Activated naive CD8-positive, alpha-beta T cell treated with anti-CD3 and anti-CD28 coated beads, Interleukin-2, amount 50 U/mL, for 16 hours (primary cell): ENCODE results near the gene LRRC27.
A peak's percentile ranks its signal among the peaks of the same experiment; 100 is the strongest.
"Not testable (repeated sequence)": the region's sequence is repeated elsewhere in the genome, so short reads cannot be mapped to it uniquely, and the experiment has no call there.

Experiments
- DNase-seq: peaks from one replicate; pipeline ENCODE4 v3.0.0-alpha.2; 2020; ENCODE audit warnings: low read depth, low spot score

The LRRC27 gene

DNA sequence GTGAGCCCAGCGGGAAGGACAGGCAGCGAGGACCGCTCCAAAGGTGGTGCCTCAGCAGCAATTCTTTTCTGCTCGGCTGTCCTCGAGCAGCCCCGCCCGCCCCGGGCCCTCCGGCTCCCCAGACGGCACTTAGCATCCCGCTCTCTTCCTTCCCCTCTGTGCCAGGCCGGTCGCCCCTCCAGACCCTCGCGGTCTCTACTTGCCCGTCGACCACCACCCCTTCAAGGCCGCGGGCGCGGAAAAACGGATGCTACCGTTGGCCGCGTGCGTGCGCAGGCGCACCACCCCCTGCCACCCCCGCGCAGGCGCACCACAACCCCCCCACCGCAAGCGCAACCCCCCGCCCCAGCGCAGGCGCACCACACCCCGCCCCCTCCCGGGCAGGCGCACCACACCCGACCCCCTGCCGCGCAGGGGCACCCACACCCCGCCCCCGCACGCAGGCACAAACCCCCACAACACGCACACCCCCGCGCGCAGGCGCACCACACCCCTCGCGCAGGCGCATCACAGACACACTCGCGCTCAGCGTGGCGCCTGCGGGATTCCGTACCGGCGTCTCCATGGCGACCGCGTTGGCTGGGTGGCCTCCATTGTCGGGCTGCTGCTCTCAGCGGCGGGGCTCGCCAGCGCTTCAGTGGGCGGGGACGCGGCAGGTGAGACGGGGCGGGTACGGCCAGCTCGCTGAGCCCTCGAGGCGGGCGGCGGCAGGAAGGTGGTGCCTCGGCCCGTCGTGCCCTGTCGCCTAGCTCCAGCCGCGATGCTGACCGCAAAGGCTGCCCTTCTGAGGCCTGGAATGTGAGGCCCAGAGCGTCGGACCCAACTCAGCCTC, at the start of gene LRRC27:
Gene LRRC27, plus strand, starts transcription at position 593 of the 832 bp plus-strand sequence. CDS start 1,332 bp downstream, outside the sequence.
- peak; percentile 97 for DNase-seq

DNA sequence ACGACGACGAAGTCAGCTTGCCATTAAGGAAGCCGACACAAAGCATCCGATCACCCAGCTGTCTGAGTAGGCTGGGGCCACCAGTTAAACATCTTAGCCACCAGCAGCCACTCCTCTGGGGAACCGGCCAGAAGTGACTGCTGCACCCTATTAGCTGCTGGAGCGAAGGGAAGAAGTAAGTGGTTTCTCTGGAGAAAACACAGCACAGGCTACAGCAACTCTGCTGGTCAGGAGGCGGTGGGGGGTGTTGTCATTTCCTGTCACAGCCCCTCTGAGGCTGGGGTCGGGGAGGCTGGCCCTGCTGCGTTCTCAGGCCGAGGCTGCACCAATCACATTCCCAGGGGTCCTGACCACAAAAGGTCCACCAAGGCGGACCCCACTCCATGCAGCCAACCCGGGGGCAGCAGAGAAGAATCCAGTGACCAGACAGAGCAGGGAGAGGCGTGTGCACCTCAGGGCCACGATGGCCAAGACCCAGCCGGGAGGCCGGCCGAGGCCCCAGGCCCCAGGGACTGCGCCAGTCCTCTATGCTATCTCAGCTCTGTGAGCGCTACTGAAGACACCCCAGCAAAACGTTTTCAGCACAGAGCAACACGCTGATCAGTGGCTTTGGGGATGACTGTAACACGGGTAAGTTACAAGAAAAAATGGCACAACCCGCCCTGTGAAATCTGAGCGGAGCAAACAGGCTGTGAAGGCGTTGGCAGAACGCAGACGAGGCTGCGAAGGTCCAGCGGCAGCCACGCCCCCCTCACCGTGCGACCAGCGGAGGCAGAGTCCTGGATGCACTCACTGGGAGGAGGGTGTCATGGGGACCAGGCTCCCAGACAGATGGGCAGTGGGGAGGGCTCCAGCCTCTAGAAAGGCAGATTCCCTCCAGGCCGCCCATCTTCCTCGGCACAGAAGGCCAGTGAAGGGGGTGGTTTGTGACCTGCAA, 49.1 kb upstream of the LRRC27 start:
- DNase-seq = no peak

DNA sequence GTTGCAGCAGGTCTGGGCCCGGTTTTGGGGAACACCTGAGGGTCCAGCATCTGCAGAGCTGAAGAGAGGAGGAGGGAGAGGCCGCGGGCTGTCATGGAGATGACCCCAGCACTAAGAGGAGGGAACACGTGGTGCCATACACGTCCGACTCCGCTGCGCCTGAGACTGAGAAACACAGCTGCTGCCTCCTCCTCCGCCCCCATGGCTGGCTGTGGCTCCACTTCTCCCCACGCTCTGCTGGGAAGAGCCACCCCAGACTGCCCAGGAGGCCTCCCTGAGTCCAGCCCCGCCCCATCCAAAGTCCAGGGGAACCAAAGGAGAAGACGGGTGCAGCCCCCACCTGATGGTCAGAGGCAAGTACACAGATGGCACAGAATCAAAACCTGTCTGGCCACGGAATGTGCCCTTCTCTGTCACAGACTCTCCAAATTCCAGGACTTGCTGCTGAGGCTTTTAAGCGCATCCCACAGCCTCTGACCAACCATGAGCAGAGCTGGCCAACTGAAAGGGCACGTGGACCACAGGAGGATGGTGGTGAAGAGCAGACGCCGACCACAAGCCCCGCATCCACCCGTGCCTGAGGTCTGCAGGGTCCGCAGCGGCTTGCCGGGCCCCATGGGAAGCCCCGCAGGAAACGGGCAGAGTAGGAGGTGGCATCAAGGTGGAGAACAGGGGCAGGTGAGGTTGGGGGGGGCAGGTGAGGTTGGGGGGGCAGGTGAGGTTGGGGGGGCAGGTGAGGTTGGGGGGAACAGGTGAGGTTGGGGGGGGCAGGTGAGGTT, 48.2 kb upstream of the LRRC27 start:
- no peak for DNase-seq

DNA sequence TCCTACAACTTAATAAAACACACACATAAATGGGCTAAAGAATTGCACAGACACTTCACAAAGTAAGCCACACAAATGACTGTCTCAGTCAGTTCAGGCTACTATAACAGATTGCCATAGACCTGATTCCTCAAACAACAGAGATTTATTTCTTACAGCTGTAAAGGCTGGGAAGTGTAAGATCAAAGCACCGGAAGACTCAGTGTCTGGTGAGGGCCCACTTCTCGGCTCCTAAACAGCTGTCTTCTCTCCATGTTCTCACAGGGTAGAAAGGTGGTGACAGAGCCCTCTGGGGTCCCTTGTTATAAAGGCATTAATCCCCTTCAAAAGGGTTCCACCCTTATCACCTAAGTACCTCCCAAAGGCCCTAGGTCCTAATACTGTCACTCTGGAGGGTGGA, 42.6 kb upstream of the LRRC27 start:
- no peak for DNase-seq

DNA sequence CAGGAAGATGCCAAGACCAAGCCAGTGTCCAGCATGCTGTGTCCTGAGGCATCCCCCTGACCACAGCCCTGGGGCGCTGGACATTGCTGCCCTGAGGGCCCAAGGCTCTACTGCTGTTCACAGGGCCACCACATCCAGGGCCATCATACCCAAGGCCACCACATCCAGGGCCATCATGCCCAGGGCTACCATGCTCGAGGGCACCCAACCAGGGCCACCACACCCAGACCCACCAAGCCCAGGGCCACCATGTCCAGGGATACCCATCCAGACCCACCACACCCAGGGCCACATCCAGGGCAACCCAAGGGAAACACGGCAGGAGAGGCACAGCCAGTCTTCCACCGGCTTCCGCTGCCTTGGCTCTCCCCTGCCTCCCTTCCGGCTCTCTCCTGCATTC, 41.4 kb upstream of the LRRC27 start:
- DNase-seq = no peak

DNA sequence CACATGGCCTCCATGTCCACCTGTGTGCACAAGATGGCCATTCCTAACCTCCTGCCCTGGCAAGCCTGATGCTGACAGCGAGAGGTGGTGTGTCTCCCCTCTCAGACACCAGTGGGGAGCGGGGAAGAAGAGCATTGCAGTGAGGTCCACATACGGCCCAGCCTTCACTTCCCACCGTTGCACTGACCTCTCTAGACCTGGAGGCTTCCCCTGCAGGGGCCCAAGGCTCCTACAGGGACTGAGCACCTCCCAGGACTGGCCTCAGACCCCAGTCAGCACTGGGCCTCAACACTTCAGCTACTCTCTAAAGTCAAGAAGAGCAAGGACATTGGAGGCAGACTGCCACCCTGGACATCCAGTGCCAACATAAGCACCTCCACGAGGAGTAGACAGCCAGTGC, 40.2 kb upstream of the LRRC27 start:
- no peak for DNase-seq

DNA sequence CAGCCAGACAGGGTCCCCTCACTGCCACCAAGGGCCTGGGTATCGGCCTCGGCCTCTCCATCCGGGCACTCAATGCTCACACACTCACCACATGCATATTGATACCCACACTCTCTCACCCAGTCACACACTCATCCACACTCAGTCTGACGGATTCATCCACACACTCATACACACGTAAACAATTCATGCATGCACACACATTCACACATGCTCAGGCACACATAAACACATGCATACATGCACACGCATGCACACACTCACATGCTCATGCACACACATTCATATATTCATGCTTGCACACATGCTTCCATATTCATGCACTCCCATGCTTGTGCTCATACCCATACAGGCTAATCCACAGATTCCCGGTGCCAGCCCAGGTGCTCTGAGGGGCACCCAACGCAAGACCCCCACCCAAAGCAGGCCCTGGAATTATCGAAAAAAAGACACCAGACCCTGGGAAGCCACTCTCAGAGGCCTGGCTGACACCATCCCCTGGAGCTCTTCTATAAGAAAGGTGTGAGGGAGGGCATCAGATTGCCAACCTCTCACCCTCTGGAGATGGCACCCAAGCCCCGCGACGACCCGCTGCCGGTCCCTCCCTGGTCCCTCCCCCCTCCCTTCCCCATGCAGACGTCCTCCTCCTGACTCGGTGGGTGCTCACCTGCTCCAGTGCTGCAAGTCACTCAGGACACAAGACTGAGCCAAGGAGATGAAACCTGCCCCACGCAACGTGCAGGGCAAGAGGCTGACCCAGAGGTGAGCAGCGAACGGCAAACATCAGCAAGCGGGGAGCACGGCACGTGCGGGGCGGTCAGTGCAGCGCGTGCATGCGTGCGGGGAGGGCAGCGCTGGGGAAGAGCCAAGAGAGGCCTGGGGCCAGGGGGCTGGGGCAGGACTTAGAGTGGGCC, 39.4 kb upstream of the LRRC27 start:
- DNase-seq = no peak

DNA sequence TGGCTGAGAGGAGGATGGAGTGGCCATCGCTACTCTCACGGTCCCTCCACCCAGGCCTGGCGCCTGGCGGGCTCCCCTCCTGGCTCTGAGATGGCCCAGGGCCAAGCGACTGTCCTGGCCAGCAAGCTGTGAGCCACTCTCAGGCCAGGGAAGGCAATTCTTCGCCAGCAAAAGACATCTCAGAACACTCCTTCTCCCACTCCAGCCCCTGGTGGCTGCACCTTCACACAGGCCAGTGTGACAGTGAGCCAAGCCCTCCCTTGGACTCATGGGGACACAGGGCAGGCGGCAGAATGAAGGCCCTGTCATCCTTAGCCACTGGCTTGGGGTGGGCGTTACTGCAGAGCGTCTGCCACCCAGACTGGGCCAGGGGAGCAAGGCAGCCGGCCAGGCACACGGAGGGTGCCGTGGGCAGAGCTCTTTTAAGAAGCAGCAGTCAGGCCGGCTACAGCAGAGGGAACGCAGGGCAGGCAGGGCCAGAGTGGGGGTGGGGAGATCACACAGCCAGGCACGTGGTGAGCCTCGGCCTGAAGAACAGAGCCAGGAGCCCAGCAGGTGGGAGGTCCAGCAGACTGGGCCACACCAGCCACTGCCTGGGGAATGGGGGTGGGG, 38.7 kb upstream of the LRRC27 start:
- DNase-seq = no peak

DNA sequence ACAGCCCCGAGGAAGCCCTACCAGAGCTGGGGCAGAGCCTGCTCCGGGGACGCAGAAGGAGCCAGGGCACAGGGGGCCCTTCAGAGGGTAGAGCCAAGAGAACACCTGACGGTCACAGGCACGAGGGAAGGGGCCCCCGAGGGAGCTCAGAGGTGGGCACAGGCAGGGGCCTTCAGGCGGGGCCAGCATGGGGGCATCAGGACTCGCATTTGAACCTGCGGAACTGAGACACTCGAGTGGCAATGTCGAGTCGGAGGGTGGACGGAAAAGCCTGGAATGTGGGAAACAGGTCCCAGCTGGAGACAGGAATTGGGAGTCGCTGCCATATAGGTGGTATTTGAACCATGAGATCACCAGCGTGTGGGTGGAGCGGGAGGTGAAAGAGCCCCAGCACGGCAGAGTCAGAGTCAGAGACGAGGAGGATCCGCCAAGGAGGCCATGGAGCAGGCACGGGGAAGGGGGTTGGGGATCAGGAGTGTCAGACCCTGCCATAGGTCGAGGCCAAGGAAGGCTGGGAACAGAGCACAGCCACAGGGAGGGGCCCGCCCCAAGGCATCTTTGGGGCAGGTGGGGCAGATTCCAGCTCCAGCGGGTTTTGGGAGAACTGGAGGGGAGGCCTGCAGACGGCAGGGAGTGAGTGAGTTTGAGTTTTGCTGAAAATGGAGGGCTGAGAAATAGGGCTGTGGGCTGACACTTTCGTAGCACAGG, 38.0 kb upstream of the LRRC27 start:
- DNase-seq = no peak

DNA sequence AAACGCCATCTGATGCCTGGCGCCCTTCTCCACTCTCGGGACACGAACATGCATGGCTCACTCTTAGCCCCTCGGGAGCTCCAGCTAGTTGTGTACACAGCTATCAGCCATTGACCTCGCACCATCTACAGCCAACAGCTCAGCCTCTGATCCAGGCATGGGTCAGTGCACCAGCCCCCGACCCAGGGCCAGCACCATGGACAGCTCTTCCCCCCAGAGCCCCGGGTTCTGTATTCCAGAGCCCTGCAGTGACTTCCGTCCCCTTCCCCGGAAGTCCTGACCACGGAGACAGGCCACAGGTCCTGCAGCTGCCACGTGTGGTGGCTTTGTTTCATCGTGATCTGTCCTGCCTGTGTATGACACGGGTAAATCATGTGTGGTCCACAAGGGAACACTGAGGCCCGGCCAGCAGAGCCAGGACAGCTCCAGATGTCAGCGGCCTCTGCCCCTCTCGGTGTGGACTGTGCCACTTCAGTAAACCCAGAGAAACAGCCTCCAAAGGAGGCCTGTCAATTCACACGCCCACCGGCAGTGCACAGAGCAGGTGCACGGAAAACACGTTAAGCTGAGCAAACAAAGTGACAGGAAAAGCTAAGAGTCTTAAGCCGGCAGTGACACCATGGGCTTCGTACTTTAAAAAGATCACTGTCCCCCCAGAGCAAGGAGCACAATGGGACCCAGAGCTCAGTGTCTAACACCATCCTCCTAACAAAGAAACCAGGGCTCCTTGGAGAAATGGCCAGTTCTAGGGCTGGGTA, 37.3 kb upstream of the LRRC27 start:
- DNase-seq = no peak

DNA sequence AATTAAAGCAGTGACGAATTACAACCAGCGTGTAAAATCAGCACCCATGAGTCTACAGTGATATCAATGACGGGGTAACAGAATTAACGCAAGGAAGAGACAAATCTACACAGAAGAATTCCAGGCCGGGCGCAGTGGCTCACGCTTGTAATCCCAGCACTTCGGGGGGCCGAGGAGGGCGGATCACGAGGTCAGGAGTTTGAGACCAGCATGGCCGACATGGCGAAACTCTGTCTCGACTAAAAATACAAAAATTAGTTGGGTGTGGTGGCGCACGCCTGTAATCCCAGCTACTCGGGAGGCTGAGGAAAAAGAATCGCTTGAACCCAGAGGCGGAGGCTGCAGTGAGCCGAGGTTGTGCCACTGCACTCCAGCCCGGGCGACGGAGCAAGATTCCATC, 36.5 kb upstream of the LRRC27 start:
- not testable (repeated sequence) for DNase-seq

DNA sequence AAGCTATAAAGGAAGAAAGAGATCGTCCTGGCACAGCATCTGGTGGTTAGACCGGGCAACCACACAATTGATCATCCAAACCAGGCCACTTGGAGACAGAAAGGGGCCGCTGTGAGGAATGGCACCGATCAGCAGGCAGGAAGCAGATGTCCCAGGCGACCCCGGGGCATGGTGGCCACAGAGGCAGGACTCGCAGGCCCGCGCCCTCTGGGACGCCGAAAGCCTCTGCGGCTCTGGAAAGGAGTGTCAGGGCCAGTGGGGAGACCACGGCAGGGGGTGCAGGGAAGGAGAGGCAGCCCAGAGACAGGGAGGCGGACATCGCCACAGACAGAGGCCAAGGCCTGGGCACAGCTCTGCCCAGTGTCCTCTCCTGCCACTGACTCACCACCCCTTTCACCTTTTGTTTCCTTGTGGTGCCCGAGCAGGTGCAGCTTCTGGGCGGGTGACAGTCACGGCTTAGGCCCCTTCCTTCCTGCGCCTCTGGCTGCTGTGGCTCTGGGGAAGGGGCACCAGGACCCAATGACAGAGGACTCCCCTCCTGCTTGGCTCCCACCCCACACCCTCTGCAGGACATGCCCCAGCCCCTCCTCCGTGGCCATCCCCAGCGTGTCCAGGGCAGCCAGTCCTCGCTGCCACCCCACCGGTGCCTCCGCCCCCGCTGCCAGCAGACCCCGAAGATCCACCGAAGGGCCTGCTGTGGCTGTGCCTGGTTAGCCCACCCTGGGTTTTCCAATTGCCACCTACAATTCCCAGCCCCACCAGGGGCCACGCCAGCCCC, 35.1 kb upstream of the LRRC27 start:
- no peak for DNase-seq

DNA sequence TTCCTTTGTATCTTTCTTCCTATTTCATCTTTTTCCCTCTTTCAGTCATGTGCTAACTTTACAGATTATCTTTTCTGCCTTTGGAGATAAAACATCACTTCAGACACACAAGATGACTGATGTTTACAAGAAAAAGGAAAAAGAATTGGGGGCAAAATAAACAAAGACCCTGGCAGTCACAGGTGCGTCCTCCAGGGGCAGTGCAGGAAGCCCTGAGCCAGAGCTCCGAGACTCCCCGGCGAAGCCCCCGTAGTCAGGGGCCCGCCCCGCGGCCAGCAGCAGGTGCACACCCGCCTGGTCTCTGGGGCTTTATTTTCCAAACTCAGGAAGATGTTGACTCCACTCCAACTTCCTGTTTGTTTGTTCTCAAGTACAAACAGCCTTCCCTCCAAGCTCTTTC, 34.5 kb upstream of the LRRC27 start:
- DNase-seq = no peak

DNA sequence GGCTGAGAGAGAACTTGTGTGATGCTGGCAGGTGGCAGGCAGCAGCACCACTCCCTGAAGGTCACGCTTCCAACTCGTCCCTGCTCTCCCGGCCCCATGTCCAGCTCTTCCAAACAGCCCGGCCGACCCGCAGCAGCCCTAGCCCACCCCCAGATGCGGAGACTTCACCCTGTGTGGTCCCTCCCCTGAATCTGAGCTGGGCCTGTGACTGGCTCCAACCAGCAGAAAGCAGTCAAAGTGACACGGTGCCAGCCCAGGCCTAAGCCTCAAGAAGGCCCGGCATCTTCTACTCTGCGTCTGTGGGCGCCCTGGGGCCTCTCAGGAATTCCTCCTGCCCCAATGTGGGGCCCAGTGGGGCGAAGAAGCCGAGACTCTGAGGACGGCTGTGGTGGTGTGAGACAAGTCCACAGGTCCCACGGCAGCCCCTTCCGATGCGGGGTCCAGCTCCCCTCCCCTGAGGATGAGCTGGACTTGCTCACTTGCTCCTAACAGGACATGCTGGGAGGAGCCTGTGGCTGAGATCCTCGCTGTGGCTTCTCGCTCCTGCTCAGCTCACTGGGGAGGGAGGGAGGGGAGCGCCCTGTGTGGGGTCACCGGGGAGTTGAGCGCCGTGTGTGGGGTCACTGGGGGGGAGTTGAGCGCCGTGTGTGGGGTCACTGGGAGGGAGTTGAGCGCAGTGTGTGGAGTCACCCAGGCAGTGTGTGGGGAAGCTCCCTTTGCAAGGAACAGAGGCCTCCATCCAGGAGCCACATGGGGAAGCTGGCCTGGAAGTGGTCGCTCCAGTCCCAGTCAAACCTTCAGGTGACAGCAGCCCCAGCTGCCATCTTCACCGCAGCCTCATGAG, 33.7 kb upstream of the LRRC27 start:
- no peak for DNase-seq

DNA sequence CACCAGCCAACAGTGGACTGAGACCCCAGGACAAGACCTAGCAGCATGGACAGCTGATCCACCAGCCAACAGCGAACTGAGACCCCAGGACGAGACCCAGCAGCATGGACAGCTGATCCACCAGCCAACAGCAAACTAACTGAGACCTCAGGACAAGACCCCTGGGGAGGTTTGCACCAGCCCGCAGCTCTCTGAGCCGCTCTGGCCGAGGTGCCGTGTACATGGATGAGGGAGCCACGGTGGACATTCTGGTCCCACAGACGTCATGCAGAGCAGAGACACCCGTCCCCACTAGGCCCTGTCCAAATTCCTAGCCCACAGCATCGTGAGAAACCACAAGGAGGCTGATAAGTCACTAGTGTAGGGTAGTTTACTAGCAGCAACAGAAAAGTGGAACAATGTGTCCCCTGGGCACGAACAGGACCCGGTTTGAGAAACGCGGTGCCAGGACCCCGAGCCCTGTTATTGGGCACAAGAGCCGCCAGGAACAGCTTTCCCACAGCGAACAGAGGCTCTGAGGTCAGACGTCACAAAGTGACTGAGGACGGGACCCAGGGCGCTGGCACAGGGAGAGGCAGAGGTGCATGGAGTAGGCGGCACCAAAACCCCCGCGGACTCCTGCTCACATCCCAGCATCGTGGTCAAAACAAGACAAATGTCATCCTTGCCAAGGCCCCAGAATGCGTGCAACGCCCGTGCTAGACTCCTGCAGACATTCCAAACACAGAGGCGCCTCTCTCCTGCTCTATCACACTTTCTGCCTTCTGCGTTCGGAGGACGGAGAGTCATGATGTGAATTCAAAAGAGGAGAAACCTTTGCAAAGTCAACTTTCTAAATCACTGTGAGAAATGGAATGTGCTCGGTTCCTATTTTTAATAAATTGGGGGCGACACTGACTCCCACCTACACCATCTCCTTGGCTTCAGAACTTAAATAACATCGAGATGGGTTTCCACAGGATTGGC, 32.3 kb upstream of the LRRC27 start:
- no peak for DNase-seq

DNA sequence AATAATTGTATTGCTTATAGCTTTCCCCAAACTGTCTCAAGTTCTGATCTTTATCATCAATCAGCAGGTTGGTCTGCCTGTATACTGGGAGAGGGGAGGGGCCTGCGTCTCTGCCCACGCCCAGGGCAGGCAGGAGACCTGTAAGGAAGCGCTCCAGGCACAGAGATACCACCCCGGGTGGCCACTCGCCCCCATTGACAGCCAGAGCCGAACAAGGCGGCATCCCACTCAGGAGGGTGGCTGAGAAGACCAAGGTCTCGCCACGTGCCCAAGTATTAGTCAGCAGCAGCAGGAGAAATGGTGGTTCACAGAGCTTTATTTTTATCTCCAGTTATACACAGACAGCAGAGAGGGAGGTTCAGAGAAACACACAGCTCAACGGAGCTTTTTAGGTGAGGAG, 31.4 kb upstream of the LRRC27 start:
- DNase-seq = no peak
